Measurements from ENCODE around the gene ARVCF.

Gene ARVCF

GRCh38 chr22:20033045-20033706 lies 16.6 kb upstream of the ARVCF start:
- peak in 7 of 10 donors; percentile 24 to 92 (median 65) for DNase-seq
- intact Hi-C loops (cut with DNase I): no loop called here

- intact Hi-C loops (cut with DNase I): no loop called here
- peak in 1 of 10 donors; percentile 61 for DNase-seq
Observed at GRCh38 chr22:20032407-20032991, 15.9 kb upstream of the ARVCF start.

- DNase-seq: peak in 1 of 10 donors; percentile 81
Observed at GRCh38 chr22:20031732-20032406, 15.2 kb upstream of the ARVCF start.

DNA sequence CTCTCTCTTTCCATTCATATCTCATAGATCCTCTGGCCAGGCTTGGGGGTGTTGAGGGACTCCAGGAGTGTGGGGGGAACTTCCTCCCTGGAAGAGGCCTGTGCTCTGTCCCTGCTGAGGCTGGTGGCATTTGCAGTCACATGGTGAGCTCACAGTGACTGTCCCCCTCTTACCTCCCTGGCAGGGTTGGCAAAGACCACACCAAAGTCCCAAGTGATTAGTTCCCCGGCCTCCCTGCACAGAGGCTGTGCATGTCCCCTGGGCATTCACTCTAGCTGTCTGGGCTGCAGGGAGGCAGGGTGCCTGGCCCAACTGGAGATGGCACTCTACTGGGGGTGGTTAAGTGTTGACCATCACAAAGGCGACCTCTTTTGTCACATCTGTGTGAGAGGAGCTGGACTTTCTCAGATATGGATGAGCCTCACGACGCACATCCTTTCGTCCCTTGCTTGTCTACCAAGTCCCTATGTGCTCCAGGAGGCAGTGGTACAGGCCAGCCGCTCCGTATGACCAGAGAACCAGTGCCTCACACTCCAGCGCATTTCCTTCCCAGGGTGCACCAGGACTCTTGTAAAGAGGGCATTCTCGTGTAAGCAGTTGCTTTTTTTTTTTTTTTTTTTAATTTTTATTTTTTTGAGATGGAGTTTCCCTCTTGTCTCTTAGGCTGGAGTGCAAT lies 13.1 kb upstream of the ARVCF start:
- intact Hi-C loops (cut with DNase I): loop anchor here (10.0 kb wide), 1 partner anchor 85 kb away; the partner anchor contains the start of genes RANBP1 and TRMT2A
- DNase-seq: peak in 1 of 10 donors; percentile 83

More at GRCh38 chr22:20031732-20032406, 15.2 kb upstream of the ARVCF start:
- intact Hi-C loops (cut with DNase I): no loop called here

GRCh38 chr22:20028855-20029549 lies 12.4 kb upstream of the ARVCF start:
- intact Hi-C loops (cut with DNase I): loop anchor here (10.0 kb wide), 1 partner anchor 86 kb away; the partner anchor contains the start of genes RANBP1 and TRMT2A
- peak in 7 of 10 donors; percentile 42 to 93 (median 56) for DNase-seq

DNA sequence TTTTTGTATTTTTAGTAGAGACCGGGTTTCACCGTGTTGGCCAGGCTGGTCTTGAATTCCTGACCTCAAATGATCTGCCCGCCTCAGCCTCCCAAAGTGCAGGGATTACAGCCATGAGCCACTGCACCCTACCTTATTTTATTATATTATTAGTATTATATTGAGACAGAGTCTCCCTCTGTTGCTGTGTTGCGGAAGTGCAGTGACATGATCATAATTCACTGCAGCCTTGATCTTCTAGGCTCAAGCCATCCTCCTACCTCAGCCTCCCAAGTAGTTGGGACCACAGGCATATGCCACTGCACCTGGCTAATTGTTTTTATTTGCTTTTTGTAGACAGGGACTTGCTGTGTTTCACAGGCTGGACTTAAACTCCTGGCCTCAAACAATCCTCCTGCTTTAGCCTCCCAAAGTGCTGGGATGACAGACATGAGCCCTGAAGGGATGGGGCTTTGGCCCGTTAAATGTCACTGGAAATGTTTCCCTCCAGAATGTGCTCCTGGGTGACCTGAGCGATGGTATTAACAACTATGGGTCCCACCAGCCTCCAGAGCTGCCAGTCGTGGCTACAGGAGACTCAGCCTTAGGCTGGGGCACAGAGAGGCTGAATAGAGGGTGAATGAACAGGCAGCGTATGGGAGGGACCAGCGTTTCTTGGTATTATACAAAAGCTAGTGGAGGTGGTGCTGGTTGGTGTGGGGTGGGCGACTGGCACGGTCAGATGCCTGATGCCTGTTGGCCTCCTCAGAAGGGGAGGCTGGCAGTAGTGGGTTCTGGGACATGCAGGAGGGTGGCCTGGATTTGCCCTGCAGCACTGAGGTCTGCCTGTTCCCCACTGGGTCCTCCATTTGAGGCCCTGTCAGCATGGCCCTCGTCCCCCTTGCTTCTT lies 11.6 kb upstream of the ARVCF start:
- intact Hi-C loops (cut with DNase I): loop anchor here (10.0 kb wide), 1 partner anchor 87 kb away; the partner anchor contains the start of genes RANBP1 and TRMT2A
- peak in 2 of 10 donors; percentile 11 to 66 for DNase-seq

GRCh38 chr22:20026996-20027601 lies 10.5 kb upstream of the ARVCF start:
- intact Hi-C loops (cut with DNase I): loop anchor here (10.0 kb wide), 1 partner anchor 88 kb away; the partner anchor contains the start of genes RANBP1 and TRMT2A
- DNase-seq: peak in 3 of 10 donors; percentile 46 to 59 (median 55)

DNA sequence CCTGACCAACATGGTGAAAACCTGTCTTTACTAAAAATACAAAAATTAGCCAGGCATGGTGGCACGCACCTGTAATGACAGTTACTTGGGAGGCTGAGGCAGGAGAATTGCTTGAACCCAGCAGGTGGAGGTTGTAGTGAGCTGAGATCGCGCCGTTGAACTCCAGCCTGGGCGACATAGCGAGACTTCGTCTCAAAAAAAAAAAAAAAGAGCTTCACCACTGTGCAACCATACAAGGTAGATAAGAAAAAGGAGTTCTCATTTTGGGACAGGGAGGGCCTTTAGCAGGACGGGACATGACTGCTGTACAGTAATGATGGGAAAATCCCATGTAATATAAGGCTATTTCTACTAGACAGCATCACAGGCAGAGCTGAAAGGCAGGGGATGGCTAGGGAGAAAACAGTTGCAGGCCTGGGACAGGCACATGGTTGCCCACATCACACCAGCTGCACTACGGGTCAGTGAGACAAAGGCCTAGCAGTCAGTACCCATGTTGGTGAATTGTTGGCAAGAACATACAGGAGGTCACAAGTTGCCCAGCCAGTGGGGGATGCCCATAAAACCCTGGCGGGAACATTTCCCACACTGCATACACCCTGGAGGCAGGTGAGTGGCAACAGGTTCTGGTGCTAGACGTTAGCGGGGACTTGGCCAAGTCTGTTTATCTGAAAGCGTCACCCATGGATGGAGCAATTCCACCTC lies 9.7 kb upstream of the ARVCF start:
- intact Hi-C loops (cut with DNase I): loop anchor here (10.0 kb wide), 1 partner anchor 88 kb away; the partner anchor contains the start of genes RANBP1 and TRMT2A
- DNase-seq: peak in 4 of 10 donors; percentile 47 to 92 (median 70)

DNA sequence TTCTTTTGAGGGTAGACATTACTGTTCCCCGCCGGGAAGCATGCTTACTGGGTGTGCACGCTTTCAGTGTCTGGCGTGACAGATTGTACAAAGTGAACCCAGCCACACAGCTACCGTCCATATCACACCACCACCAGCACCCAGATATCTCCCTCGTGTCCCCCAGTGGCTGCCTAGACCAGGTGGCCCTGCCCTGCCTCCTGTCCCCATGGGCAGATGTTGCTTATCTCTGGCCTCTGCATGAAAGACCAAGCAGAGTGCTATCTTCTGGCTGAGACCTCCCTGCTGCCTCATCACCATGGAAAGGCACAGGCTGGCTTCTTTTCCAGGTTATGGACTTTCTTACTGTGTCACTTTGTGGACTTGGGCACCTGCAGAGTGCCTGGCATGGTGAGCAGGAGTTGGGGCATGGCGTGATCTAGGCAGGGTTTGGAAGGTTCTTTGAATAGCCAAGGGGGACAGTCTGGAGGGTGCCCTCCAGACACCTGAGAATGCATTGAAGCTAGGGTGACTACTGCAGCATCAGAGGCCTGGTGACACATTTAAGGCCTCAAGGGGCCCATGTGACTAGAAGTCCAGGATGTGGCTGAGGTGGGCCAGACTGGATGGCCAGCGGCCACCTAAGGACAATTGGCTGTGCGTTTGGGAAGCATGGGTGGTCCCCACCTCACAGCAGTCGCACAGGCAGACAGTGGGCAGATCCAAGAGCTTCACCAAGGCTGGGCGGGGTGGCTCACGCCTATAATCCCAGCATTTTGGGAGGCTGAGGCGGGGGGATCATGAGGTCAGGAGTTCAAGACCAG lies 9.0 kb upstream of the ARVCF start:
- intact Hi-C loops (cut with DNase I): loop anchor here (10.0 kb wide), 1 partner anchor 89 kb away; the partner anchor contains the start of genes RANBP1 and TRMT2A
- peak in 3 of 10 donors; percentile 28 to 63 (median 52) for DNase-seq

- intact Hi-C loops (cut with DNase I): loop anchor here (10.0 kb wide), 1 partner anchor 90 kb away; the partner anchor contains the start of genes RANBP1 and TRMT2A
- peak in 3 of 10 donors; percentile 4 to 59 (median 11) for DNase-seq
Observed at GRCh38 chr22:20024650-20025397, 8.2 kb upstream of the ARVCF start.

GRCh38 chr22:20024225-20024624 lies 7.6 kb upstream of the ARVCF start:
- DNase-seq: peak in 7 of 10 donors; percentile 23 to 93 (median 60)
- intact Hi-C loops (cut with DNase I): loop anchor here (10.0 kb wide), 1 partner anchor 91 kb away; the partner anchor contains the start of genes RANBP1 and TRMT2A

- intact Hi-C loops (cut with DNase I): loop anchor here (10.0 kb wide), 1 partner anchor 92 kb away; the partner anchor contains the start of genes RANBP1 and TRMT2A
- DNase-seq: peak in 2 of 10 donors; percentile 59 to 70
Observed at GRCh38 chr22:20022978-20023613, 6.5 kb upstream of the ARVCF start.

- DNase-seq: peak in 2 of 10 donors; percentile 53 to 72
Observed at GRCh38 chr22:20022231-20022977, 5.8 kb upstream of the ARVCF start.

More at GRCh38 chr22:20022231-20022977, 5.8 kb upstream of the ARVCF start:
- intact Hi-C loops (cut with DNase I): loop anchor here (10.0 kb wide), 1 partner anchor 92 kb away; the partner anchor contains the start of genes RANBP1 and TRMT2A

Measured in posterior cingulate gyrus (tissue), 11 donors.